Large intestine (tissue), 1 donor: Measurements from ENCODE around the gene SPINDOC. TPM values are rescaled to one million over a fixed set of nuclear protein-coding genes. Genes with fewer than 3 reads are reported as not detected.

ENCODE experiments used
- polyA plus RNA-seq: library from polyadenylated mRNA; unstranded; fragments of 120-200 nt; gene quantifications from one replicate; pipeline ENCODE4 v1.2.1, GENCODE V29; 2013

Gene SPINDOC
- polyA plus RNA-seq, 1 donor = 21.9 TPM

Other genes starting within 250 kb of the SPINDOC start
- 5.9 TPM for gene PLAAT3, start 199.0 kb upstream of the SPINDOC start, polyA plus RNA-seq
- gene ATL3, start 142.1 kb upstream of the SPINDOC start, polyA plus RNA-seq = 10.9 TPM
- gene RTN3, start 132.0 kb upstream of the SPINDOC start, polyA plus RNA-seq = 103 TPM
- 48.8 TPM for gene ZFTA, start 44.7 kb upstream of the SPINDOC start, polyA plus RNA-seq
- 49.3 TPM for gene MARK2, start 25.7 kb downstream of the SPINDOC start, polyA plus RNA-seq
- gene RCOR2, start 103.7 kb downstream of the SPINDOC start, polyA plus RNA-seq = 6.3 TPM
- 22.0 TPM for gene NAA40, start 125.5 kb downstream of the SPINDOC start, polyA plus RNA-seq
- 331 TPM for gene COX8A, start 161.2 kb downstream of the SPINDOC start, polyA plus RNA-seq
- gene OTUB1, start 173.0 kb downstream of the SPINDOC start, polyA plus RNA-seq = 79.5 TPM
- 1.9 TPM for gene FLRT1, start 222.5 kb downstream of the SPINDOC start, polyA plus RNA-seq